HG03060 (cell line): ENCODE measurements around the gene NDUFA11.

ENCODE experiments used
- ATAC-seq: cut with Tn5 transposase; IDR thresholded peaks from one replicate; pipeline ENCODE4 v1.9.1; 2021; ENCODE audit warnings: low read depth, moderate number of reproducible peaks; ENCODE audit not compliant: unreplicated experiment

NDUFA11 gene

DNA sequence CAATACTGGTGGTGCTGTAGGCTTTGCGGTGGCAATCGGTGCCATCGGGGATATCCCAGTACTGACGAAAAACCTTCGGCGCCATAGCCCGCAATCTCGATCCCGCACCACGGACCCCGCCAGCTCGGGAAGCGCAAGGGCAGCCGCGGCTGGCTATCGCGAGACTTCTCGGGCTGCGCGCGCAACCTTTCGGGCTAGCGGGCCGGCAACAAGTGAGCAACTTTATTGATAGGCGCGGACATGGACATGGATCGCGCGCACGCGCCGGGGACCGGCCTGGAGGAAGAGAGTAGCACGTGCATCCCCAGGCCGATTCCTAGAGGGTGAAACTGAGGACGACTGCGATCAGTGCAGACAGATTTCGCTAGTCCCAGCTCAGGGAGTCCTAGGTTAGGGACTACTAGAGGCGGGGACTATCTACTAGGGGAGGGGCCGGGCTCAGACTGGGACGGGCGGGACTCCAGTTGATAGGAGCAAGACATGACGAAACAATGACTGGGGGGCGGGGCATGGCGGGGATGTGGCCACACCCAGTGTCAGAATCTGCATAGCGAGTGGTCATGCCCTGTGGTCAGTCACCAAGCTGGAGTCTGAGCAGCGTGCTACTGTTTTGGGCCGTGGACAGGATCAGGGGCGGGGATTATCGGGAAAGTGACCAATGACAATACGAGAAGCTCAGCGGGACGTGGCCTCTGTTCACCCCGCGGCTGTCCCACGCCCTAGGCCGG is at the start of gene NDUFA11:
TSS of gene NDUFA11 (minus strand) at position 167 of the 728 bp plus-strand sequence. CDS start at position 85, 82 bp downstream.
- ATAC-seq, result peak; percentile 15

DNA sequence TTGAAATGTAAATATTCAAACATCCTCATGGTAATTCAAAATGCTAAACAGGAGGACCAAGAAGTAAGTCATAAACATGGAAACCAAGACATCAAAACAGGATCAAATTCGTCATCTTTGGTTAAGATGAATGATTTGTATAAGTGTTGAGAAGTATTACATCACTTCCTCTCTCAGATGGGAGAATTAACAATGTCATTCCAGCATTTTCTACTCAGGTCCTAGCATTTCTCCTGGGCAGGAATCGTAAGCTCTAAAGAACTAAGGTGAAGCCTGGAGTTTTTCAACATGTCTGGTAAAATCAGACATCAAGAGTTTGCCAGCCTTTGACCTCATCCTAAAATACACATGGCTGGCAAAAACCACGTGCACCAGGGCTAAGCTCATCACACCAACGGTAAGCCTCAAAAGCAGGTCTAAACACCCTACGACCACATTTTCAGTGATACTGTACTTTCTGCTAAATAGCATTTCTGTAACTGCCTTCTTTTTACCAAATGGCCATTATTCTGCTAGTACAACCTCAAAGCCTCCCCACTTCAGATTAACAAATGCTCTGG is 49.5 kb upstream of the NDUFA11 start:
- no peak for ATAC-seq

DNA sequence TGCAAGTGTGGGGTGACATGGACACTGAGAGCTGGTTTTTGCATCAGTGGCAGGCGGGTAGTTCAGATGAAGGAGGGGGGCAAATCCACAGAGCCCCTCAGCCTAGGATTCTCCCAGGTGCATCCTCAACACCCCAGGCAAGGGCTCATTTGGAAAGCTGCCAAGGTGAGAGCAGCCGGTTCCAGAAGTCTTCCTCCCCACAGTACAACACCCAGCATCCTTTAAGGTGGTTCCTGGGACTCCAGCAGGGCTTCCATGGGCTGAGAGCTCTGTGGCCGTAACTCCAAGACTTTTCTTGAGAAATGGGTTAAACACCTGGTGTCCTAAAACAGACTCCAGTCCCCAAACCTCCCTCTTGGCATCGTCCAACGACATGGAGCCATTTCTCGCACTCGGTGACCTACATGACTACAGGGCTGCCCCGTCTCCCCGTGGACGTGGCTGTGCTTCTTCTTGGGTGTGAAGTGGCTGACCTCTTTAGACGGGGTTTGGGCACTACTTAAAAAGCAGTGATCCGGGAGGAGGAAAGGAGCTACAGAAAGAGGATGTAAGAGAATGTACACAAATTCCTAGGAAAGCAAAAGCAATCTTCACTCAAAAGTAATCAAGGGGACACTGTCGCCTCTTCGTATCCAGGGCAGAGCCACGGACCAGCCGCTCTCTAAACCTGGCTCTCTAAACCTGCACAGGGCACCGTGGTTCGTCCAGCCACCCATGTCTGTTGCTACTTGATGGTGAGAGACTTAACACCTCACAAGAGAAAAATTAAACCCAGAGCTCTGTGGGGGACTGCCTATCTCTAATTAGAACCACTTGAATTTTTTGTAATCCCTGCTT is 48.8 kb upstream of the NDUFA11 start:
- no peak for ATAC-seq

DNA sequence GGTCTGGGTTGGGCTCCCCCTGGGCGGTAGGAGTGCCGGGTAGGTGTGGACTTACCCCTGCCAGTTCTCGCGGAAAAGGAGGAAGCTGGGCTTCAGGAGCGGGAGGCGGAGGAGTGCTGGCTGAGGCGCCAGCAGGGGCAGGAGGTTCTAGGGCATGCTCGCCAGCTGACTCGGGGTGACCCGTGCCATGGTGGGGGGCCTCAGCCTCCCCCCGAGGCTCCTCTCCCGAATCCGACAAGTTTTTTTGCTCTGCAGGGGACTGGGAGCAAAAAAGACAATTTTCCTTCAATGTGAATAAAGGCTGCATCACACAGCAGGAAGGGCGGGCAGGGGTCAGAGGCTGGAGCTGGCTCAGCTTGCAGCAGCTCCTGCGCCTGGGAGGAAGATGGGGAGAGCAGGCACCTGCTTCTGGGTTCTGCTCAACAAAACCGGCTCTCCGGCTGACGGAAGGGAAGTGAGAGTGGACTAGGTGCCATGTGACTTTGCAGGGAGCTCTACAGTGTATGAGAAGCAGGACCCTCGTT is 47.8 kb upstream of the NDUFA11 start:
- no peak for ATAC-seq

DNA sequence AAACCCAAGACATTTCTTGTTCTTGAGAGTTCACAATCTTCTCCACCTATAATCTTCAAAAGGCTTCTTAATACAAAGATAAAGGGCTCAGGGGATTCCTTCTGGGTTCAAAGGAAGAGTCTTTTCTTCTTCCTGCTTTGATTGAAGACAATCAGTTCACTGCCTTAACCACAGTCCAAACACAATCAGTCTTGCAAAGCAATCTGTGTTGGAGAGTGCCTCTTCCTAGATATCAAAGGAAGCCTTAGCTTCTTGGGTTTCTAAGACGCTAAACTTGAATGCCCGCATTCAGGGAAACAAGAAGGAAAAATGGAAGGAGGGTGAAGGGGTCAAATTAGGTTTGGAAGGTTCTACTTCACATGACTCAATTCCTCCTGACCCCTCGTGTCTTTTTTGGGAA is 47.2 kb upstream of the NDUFA11 start:
- ATAC-seq, result no peak

DNA sequence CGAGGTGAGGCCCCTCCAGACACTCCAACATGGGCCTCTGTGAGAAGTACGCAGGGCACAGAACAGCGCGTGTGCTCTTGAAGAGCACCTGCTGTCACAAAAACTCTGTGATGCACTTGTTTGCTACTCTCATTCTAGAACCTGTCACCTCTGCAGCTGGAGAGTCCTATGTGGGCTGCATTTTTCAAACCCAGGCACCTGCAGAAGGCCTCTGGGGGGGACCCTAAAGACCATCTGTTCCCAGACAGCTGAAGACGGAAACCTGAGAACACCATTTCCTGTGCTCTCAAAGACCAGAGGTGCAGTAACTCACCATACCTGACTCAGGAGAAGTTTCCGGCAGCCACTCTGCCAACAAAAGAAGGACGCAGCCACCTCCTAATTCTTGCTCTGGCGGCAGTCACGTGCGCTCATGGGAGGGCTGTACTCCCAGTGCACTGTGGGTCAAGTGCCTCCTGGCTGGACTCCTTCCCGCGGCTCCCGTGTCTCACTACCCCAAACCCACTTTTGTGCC is 46.3 kb upstream of the NDUFA11 start:
- no peak for ATAC-seq

DNA sequence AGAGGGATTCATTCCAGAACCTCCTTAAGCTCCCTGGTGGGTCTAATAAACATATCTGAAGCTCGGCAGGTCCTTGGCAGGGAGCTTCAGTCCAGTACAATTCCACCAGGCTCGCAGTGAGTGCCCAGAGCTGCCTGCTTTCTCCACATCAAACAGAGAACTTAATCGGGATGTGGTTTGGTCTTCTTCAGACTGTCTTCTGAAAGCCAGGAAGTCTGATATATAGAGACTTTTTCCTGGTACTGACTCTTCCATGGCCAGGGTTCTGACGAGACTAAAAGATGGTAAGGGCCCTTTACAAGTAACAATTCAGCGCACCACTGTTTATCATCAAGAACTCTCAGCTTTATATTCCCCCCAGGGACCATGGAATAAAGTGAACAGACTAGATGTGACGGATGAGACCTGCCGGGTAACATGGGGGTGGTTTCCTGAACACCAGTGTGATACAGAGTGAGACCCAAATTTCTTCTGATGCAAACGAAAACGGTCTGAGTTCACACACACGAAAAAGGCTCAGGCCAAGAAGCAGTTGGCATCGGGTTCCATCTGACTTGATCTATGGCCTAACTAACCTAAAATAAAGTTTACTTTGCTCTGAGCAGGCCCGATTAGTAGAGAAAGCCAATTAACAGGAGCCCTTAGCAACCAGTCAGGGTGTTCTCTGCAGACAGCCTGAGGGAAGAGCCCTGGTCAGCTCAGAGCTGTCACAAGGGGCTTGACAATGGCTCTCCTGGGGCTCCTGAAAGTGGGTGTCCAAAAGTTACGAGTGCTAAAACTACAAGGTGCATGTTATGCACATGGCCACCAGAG is 45.4 kb upstream of the NDUFA11 start:
- ATAC-seq, result no peak

DNA sequence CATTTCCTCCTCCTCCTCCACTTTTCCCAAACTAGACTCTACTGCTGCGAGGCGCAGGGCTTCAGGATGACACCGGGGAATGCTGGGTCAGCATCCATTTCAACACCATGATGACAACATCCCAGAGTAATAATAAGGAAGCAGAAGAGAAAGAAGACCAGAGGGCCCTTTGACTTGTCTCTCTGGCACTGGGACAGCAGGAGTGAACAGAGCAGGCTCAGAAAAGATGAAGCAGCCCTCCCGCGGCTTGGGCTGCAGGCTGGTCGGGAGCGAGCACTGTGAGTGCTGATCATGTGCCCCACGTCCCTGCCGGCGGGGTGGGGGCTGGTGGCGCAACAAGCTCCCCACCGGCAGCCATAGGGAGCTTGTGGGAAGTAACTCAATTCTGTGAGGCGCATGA is 43.8 kb upstream of the NDUFA11 start:
- no peak for ATAC-seq

DNA sequence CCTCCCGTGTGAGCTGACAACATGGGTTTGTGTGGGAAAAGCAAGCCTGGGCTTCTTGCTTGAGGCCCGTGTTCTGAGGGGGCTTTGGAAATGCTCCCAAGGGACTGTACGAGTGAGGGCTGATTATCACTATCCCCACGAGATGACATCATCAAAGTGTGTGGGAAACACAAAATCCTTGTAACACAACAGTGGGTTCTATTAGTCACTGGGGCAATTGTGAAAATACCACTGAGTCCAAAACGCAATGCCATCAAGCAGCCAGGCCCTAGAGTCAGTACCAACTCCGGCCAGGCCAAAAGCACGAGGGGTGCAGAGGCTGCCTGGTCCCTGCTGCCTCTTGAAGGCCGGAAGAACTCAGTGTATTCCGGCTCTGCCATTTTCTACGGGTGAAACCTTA is 40.0 kb upstream of the NDUFA11 start:
- ATAC-seq, result no peak

DNA sequence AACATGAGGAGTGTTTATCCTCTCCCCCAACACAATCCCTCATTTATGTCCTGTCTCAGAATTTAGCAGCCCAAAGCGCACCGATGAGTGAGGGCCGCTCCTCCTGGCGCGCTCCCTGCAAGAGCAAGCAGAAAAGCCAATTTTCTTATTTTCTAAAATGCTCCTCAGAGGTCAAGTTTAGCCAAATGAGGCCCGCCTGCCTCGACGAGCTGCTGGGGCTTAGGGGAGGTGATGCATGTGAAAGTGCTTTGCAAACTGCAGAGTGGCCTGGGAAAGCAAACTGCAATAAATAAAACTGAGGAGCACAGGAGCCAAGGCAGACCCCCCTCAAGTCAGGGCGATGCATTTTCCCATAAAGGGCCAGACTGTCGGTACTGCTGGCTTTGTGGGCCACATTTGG is 39.5 kb upstream of the NDUFA11 start:
- ATAC-seq, result no peak

DNA sequence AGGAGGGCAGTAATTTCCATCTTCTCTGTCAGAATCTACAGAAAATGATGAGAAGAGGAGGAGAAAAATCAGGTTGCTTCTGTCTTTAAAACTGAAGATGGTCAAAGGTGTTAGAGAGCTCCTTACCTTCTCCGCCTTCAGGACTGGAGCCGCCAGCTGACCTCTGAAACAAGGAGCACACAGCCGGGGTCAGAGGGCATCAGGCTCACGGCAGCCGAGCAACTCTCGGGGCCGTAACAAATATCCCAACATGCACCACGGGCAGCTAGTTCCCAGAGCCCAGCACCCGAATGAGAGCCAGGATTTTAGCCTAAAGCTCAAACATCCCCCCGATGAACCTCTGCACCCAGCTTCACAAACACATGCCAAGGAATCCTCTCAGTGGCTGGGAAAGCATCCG is 38.1 kb upstream of the NDUFA11 start:
- no peak for ATAC-seq

DNA sequence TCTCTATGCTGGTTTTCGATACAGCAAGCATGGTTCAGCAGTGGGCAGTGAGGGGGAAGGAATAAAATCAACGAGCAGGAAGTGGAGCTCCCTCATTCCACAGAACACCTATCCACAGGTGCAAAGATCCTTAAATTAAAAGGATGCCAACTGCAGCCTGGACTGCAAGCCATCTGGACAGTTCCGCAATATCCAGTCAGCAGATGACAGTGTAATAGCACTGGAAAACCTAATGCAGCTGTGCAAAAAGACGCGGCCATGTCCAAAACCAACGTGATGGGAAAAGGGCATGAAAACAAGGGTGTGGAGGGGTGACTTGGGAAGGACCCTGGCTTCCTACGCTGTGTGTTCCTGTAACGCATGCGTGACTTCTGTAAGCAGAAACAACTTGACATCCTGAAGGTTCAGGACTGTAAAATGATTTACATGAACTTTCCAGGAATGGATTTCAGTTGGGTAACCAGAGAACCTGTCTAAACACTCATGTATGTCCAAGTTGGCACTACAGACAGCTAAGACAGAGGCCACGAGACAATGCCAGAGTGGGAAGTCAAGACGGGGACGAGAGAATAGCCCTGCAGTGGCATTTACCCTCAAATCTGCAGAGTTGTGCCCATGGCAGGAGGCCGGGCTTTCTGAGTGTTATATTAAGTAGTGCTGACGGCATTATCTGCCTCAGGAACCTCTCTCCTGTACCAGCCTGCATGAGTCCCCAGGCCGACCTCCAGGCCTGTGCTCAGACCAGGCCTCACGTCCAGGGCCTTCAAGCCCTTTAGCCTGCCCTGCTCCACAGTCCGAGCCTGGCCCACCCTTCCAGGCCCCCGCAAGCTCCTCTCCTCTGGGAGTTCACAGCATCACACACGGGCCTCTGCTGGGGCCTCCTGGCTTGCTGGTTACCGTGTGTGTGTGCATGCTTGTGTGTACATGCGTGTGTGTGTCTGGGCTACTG is 36.9 kb upstream of the NDUFA11 start:
- ATAC-seq, result no peak

DNA sequence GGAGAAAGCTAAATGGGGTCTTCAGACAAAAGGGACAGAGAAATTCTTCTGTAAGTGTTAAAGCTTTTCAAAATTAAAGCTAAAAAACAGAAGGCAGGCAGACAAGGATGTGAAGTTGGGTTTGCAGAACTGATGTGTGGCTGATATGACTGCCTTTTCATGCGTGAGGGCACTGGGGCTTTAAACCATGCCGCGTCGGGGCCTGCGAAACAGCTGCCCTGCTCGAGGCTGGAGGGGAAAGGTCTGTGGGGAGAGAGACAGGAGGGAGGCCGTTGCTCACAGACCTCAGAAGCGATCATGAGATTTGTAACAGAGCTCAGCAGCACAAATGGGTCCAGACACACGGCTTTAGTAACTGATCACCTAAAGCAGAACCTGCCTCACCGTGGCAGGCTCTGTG is 34.0 kb upstream of the NDUFA11 start:
- no peak for ATAC-seq

DNA sequence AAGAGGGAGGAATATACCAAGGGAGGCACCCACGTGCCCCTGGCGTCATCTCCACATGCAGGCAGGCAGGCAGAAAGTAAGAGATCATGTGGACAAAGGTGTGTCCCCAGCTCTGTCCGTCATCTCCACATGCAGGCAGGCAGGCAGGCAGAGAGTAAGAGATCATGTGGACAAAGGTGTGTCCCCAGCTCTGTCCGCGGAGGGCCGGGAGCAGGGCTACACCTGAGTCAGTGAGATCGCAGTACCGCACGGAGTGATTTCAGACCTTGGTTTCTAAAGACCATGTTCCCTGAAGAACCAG is 32.7 kb upstream of the NDUFA11 start:
- ATAC-seq, result no peak

DNA sequence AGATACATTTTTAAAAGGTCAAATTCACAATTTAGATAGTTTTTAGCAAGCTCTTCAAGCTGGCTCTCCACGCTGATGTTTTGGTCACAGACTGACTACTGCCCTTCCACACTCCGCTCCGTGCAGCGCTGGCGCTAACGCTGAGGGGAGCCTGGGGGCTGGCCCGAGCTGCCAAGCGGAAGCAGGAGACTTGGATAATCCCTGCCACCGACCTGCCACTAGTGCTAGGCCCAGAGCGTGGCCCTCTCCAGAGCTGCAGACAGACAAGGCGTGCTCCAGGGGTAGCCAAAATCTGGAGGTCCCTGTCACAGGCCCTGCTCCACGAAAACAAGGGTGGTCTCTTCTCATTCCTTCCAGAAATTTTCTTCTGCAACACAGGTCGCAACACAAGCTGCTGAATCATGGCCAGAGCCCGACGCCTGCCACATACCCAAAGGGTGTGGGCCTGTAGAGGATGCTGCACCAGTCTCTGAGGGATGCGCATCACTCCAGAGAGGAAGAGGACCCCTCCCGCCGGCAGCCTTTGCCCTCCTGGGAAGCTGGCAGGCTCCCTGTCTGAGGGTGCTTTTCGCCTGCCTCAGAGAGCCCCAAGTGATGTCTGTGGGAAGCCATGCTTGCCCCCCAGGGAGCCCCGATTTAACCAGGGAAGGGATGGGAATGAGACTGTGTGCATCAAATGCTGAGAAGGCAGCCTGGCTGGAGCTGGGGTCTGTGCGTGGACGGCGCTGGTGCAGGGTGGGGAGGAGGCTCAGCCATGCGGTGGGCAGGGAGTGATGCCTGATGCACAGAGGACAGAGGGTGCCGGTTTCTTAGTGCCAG is 32.1 kb upstream of the NDUFA11 start:
- no peak for ATAC-seq

DNA sequence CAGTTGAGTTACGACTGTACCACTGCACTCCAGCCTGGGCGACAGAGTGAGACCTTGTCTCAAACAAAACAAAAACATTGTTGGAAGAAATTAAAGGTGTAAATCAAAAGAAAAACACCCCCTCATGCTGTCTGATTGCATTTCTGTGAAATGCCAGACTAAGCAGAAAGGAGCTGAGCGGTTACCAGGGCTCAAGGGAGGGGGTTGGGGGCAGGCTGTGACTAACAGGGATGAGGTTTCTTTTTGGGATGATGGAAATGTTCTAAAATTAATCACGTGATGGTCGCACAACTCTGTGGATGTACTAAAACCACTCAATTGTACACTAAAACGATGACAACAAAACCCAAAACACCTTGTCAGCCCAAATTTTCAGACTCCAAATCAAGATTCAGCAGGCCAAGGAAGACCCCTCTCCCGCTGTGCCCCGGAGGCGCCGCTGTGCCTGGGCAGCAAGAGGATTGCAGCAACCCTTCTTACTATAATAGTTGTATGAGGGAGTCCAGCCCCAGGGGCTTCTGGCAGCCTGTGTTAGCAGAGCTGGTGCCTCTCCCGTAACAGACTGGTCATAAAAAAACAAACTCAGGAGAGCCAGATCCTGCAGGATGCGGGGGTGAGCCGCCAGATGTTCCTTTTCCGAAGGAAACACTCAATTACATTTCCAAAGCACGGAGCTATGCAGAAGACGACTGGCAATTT is 31.3 kb upstream of the NDUFA11 start:
- ATAC-seq, result no peak

DNA sequence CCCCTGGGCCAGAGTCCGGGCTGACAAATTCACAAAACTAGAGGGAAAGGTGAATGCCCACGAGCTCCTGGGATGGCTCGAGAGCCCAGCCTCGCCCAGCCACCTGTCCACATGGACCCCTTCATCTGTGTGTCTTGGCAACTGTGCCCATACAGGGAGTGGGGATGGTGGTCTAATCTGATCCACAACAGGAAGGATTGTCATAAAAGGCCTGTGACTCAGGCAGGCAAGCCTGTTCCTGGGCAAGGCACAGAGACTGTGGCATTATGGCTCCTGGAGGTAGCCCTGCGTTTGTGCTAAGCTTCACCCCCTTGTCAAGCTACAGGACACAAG is 30.4 kb upstream of the NDUFA11 start:
- ATAC-seq, result no peak

DNA sequence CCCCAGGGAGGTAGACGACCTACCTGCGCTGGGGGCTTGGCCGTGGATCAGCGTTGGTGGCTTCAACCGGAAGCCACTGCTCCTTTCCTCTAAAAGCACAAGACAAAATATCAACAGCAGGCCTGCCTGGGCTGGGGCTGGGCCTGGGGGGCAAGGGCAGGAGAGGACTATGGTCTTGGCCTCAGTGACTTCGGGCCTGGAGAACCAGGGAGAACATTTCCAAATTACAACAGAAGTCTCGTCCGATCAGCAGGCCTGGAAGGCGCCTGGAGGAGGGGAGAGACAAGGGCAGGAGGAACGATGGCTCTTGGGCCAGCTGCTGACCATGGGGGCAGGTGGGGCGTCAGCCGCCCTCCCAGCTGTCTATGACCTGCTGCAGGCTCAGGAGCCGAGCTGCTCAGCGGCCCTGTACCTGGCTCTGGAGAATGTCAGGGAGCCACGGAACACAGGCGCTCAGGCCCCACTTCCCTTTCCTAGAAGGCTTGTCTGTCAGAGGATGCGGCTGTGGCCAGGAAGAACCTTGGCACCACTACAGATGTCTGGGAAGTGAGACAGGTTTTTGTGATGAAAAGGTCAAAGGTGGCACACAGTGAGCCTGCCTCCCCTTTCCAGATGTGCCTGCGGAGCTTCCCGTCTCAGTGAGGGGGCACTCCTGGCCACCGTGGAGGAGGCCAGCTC is 29.9 kb upstream of the NDUFA11 start:
- no peak for ATAC-seq
